Adrenal gland (tissue), 5 donors: ENCODE data around the gene CSNK1G3.

Source experiments
- CTCF ChIP-seq, 6 experiments: fragments of 450-650 bp in 4 of 6; fragments of 200-600 bp in 2 of 6; sonication (generic) in 1 of 6; IDR thresholded peaks; 1 replicate in 5 of 6; 2 replicates in 1 of 6; pipeline versions ENCODE4 v1.5.1 to v1.8.0; 2016 to 2021; ENCODE audit warnings: antibody characterized with exemption in 6 of 6, mild to moderate bottlenecking in 2 of 6, moderate library complexity in 1 of 6
- POLR2A ChIP-seq, 2 donors: fragments of 450-650 bp; IDR thresholded peaks; one replicate each; pipeline ENCODE4 v1.6.1; 2017; ENCODE audit warnings: antibody characterized with exemption in 2 of 2, mild to moderate bottlenecking in 2 of 2, moderate library complexity in 1 of 2
- donor health status: DM: no; HTN: no; CAD: no.

GRCh38 chr5:123582550-123583285 is 70.7 kb downstream of the CSNK1G3 start:
- TF ChIP-seq CTCF (IDR thresholded peaks at IDR 0.05) = no peak
- no peak for TF ChIP-seq POLR2A (IDR thresholded peaks at IDR 0.05)
